ENCODE data around the gene SLC29A4.

GRCh38 chr7:5303591-5304505, 21.1 kb downstream of the SLC29A4 start:
- TF ChIP-seq USF2 (IDR thresholded peaks at IDR 0.05; ENCODE audit: borderline replicate concordance, low read depth, low read length) (no peak), GATA2 (CRISPR knock-in tag; IDR thresholded peaks at IDR 0.05) (no peak), CTCF (IDR thresholded peaks at IDR 0.05) (no peak), YY1 (IDR thresholded peaks at IDR 0.05; ENCODE audit: low read depth) (no peak), EZH2phosphoT487 (IDR thresholded peaks at IDR 0.05; ENCODE audit: borderline replicate concordance, low read depth) (no peak), POLR2AphosphoS5 (IDR thresholded peaks at IDR 0.05; ENCODE audit: low read depth, low read length) (no peak), REST (IDR thresholded peaks at IDR 0.05; ENCODE audit: low read depth, low read length) (no peak), SIN3A (IDR thresholded peaks at IDR 0.05; ENCODE audit: borderline replicate concordance, low read depth, low read length) (no peak)
